ENCODE data around the gene PFDN5. TPM values are rescaled to one million over a fixed set of nuclear protein-coding genes. Genes with fewer than 3 reads are reported as not detected.

Gene PFDN5
- polyA plus RNA-seq (2012; ENCODE audit: insufficient read depth, insufficient read length): 698 TPM

DNA sequence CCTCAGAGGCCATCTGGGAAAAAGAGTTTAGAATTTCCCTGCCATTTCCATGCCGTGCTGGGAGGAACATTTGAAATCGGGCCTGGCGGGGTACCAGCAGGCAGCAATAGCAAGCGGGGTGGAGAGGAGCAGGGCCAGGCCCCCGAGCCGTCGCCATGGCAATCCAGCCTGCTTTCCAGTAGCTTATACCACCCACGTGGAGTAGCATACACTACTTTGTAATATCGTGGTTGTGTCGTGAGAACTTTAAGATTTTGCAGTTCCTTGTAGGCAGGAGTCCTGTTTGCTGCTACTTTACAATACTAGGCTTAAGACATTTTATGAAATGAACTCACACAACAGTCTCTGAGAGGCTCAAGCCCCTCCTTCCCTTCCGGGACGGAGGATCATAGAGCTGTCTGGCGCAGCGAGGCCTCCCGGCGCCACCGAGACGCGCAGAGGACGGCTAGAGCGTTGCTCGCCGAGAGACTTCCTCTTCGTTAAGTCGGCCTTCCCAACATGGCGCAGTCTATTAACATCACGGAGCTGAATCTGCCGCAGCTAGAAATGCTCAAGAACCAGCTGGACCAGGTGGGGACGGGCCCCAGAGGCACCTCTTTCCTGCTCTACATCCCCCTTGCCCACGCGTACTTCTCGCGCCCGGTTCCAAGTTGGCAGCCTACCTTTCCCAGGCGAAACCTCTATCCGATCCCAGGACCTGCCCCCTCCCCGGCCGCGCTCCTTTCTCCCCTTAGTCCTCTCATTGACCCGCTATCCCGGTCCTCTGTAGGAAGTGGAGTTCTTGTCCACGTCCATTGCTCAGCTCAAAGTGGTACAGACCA, at the start of gene PFDN5:
PFDN5 (plus strand) TSS at position 473 of the 821 bp plus-strand sequence; CDS start at position 499, 26 bp downstream.
- peak within 1 kb of the TSS; percentile 100 for H3K4me3 ChIP-seq (ENCODE audit: low read length)
- DNase-seq (ENCODE audit: low read depth, low spot score): peak; percentile 91

DNA sequence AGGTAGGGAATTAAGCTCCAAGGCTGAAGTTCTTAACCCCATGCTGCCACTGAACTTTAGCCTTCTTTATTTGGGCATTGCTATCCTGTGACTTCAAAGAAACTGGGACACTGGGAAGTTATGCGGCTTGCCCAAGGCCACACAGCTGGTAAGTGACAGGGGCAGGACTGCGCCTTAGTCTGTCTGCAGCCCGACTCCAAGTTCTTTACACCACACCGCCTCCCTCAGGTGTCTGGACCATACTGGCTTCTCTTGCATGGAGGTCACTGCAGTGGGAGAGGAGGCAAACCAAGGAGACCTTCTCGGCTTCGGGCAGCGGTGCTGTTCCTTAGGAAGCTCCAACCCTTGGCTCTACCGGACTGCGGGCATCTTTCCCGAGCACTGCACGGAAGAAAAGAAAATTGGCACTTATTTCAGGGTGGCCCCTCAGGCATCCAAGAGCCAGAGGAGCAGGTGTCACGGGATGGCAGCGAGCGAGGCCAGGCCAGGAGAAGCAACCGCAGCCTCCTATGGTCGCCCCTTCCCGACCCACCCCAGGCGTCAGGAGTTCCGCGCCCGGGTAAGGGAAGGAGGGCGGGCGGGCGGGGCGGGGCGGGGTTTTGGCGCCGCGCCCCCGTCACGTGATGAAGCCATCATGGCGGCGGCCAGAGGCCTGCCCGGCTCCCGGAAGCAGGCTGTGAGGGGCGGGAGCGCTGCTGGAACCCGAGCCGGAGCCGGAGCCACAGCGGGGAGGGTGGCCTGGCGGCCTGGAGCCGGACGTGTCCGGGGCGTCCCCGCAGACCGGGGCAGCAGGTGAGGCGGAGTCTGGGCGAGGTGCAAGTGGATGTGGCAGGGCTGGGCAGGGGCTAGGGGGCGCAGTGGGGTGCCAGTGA, 43.6 kb upstream of the PFDN5 start:
- H3K4me3 ChIP-seq (ENCODE audit: low read length): peak overlapping the region; percentile 97
- no peak for DNase-seq (ENCODE audit: low read depth, low spot score)

DNA sequence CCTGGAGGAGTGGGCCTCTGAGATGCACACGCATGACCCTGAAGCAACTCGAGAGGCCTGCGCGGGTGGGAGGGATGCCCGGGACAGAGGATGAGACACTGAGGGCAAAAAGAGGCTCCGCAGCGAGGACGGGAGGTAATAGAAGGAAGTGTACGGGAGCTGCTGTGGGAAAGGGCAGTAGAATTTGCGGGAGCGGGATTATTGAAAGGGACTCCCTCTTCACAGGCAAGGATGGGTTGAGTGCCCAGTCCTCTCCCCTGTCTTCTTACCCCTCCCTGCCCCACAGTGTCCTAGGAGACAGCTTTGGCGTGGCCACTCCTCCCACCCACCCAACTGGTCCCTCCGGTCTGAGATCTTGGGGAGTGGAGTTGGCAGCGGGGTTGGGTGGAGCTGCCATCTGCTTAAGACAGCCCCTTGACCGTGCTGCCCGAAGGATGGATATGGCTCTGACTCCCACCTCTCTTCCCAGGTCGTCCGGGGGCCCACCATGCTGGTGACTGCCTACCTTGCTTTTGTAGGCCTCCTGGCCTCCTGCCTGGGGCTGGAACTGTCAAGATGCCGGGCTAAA, 42.9 kb upstream of the PFDN5 start:
- H3K4me3 ChIP-seq (ENCODE audit: low read length): peak overlapping the region; percentile 97
- no peak for DNase-seq (ENCODE audit: low read depth, low spot score)

DNA sequence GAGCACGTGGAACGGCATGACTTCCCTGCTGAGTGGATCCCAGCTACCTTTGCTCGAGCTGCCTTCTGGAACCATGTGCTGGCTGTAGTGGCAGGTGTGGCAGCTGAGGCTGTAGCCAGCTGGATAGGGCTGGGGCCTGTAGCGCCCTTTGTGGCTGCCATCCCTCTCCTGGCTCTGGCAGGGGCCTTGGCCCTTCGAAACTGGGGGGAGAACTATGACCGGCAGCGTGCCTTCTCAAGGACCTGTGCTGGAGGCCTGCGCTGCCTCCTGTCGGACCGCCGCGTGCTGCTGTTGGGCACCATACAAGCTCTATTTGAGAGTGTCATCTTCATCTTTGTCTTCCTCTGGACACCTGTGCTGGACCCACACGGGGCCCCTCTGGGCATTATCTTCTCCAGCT, 42.0 kb upstream of the PFDN5 start:
- no peak for DNase-seq (ENCODE audit: low read depth, low spot score)
- H3K4me3 ChIP-seq (ENCODE audit: low read length): peak overlapping the region; percentile 97

DNA sequence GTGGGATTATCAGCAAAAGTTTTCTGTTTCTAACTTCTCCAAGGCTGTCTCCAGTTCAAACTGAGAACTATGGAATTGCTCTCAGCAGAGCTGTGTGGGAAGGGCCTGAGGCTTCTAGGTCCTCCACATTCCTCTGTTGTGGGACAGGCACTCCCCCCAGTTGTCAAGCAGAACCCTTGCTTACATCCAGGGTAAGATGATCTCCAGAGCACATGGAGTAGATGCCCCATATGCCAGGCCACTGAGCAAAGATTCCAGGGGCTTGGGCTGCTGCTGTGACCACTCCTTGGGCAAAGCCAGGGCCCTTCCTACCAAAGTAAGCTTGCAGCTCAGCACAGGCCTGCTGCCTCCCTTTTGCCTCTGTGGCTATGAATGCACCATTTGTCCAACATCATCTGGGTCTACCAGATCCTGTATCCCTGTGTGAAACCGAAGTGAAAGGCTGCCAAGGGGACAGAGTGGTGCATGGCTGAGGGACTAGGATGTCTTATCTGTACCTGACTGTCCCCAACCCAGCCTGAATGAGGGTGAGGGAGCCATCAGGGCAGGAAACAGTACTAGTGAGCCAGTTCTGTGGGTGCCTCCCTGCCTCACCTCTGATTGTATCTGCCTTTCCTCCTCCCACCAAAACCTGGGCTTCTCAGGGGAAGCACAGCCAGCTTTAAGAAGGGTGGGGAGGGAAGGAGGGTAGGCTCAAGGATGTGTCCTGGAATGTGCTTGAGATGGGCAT, 40.4 kb upstream of the PFDN5 start:
- no peak overlapping the region for H3K4me3 ChIP-seq (ENCODE audit: low read length)
- DNase-seq (ENCODE audit: low read depth, low spot score): no peak

DNA sequence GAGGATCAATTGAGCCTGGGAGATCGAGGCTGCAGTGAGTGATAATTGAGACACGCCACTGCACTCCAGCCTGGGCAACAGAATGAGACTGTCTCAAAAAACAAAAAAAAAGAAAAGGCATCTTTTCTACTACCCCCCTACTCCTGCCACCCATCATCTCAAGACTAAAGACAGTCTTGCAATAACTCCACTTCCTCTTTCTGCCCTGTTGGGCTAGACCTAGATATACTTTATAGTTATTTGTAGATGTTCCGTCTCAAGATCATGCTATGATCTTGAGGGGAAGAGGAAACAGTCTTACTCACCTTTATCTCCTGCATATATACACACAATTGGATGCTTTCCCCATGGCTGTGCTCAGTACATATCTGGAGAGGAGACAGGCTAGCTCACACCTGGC, 39.3 kb upstream of the PFDN5 start:
- DNase-seq (ENCODE audit: low read depth, low spot score): no peak
- H3K4me3 ChIP-seq (ENCODE audit: low read length): no peak overlapping the region

DNA sequence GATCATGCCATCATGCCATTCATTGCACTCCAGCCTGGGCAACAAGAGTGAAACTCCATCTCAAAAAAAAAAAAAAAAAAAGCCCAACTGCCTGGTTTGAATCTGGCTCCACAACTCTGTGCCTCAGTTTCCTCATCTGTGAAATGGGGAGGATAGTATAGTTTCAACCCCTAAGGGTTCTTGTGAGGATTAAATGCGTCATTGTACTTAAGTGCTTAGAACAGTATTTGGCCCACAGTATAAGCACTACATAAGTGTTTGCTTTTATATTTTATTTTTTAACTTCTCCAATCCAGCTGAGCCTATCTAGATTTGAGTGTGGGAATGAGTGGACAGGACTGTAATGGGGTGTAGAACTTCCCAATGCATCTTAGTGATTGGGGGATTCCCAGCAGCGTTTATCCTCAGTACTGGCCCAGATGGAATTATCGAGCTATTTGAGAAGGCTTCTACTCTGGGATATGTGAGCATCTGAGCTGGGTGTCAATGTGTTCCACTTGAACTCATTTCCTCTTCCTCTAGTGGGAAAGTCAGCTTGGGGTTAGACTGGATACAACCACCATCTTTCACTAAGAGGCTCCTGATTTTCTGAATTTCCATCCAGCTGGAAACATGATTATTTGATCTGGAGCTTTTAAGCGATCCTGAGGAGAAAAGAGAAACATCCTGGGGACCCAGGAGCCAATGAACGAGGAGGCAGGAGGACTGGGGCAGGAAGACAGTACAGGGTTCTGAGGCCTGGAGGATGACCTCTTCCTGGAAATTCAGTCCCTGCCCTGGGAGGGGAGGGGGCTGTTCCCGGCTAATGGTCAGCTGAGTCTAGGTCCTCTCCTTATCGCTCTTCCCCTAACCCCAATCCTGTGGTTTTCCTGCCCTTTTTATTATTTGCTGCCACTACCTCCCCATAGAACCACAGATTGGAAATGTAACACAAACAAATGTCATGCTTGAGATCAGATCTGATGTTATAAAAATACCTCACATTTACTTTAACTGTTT, 36.5 kb upstream of the PFDN5 start:
- no peak overlapping the region for H3K4me3 ChIP-seq (ENCODE audit: low read length)
- no peak for DNase-seq (ENCODE audit: low read depth, low spot score)

DNA sequence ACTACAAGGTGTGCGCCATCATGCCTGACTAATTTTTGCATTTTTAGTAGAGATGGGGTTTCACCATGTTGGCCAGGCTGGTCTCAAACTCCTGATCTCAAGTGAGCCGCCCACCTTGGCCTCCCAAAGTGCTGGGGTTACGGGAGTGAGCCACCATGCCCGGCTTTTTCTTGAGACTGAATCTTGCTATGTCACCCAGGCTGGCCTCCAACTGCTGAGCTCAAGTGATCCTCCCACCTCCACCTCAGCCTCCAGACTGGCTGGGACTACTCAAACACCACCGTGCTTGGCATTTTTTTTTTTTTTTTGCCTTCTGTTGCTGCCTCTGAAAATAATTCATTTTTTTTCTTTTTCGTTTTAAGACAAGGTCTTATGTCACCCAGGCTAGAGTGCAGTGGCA, 35.5 kb upstream of the PFDN5 start:
- no peak for DNase-seq (ENCODE audit: low read depth, low spot score)
- H3K4me3 ChIP-seq (ENCODE audit: low read length): no peak overlapping the region

DNA sequence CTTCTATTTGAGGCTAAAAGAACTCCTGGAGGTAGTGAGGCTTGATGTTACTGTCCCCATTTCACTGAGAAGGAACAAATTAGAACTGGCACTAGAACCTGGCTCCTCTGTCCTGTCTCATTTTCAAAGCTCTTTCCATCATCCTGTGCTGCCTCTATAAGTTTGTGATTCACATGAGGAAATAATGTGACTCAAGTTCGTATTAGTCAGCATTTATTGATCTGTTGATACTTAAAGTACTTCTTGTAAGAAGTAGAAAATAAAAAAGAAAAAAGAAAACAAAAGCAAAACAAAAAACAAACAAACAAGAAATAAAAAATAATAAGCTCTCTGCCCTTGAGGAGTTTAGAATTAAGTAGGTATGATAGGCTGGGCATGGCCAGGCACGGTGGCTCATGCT, 29.6 kb upstream of the PFDN5 start:
- no peak for DNase-seq (ENCODE audit: low read depth, low spot score)
- no peak overlapping the region for H3K4me3 ChIP-seq (ENCODE audit: low read length)

DNA sequence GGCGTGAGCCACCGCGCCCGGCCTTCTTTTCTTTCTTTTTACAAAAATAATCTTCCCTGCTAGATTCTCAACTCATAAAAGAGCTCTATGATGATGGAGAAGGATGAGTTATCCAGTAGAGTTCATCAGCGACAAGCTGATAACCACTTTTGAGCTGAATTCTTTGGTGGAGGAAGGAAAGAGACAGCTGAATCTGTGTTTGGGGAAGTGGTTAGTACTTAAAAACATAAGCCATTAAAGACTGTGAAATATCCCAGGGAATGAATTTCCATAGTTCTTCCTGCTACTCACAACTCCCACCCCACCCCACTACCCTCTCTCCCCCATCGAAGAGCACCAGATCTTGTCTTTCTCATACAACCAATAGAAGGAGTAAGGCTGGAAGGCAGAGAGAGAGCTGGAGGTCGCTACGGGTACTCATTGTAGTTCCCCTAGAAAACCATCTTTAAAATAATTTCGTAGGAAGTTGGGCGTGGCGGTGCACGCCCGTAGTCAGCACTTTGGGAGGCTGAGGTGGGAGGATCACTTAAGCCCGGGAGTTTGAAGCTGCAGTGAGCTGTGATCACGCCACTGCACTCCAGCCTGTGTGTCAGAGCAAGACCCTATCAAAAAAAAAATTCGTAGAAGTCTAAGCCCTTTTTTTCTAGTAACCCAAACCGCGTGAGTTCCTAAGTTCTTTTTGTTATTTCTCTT, 27.9 kb upstream of the PFDN5 start:
- DNase-seq (ENCODE audit: low read depth, low spot score): no peak
- peak overlapping the region; percentile 95 for H3K4me3 ChIP-seq (ENCODE audit: low read length)

DNA sequence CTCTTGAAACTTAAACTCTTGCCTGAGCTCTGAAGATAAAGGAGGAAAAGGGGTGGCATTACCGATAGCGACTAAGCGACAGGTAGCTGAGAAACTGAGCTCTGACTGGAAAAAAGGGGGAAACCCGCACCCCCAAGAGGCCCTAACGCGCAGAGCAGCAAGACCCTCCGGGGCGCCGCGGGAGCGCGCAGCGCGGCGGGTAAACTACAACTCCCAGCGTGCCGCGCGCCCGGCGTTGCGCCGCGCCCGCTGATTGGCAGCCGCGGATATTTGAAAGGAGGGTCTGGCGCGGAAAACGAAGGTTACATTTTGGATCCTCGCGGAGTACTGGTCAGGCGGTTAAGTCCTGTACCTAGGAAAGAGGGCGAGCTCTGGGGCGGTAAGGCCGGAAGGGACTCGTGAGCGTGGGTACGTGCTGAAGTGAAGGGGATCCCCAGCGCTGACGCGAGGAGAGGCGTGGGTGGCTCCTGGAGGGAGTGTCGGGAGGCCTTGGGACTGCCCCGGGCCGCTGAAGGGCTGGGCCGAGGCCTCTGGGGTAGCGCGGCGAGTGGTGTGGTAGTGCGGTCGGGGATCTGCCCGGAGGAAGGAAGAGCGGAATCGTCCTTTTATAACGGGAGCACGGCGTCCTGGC, 27.2 kb upstream of the PFDN5 start, which contains the start of gene ESPL1:
ESPL1 (plus strand) TSS at position 301 of the 631 bp plus-strand sequence. CDS start 468 bp downstream, outside the sequence.
- peak; percentile 91 for DNase-seq (ENCODE audit: low read depth, low spot score)
- H3K4me3 ChIP-seq (ENCODE audit: low read length): peak within 1 kb of the TSS; percentile 95

DNA sequence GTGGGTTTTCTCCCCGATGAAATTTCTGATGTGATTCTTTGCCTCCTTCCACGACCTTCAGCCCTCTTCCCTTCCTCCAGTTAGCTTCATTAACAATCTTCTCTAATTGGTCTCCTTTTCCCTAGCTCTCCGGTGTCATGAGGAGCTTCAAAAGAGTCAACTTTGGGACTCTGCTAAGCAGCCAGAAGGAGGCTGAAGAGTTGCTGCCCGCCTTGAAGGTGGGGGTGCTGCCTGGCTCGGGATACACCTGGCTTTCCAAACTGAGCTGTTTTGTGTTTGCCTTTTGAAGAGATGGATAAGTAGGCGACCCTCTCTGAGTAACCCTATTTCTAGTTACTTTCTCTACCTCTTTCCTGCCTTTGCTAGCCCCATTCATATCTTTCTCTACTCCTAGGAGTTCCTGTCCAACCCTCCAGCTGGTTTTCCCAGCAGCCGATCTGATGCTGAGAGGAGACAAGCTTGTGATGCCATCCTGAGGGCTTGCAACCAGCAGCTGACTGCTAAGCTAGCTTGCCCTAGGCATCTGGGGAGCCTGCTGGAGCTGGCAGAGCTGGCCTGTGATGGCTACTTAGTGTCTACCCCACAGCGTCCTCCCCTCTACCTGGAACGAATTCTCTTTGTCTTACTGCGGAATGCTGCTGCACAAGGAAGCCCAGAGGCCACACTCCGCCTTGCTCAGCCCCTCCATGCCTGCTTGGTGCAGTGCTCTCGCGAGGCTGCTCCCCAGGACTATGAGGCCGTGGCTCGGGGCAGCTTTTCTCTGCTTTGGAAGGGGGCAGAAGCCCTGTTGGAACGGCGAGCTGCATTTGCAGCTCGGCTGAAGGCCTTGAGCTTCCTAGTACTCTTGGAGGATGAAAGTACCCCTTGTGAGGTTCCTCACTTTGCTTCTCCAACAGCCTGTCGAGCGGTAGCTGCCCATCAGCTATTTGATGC, 26.4 kb upstream of the PFDN5 start:
- DNase-seq (ENCODE audit: low read depth, low spot score): no peak
- peak overlapping the region; percentile 95 for H3K4me3 ChIP-seq (ENCODE audit: low read length)

DNA sequence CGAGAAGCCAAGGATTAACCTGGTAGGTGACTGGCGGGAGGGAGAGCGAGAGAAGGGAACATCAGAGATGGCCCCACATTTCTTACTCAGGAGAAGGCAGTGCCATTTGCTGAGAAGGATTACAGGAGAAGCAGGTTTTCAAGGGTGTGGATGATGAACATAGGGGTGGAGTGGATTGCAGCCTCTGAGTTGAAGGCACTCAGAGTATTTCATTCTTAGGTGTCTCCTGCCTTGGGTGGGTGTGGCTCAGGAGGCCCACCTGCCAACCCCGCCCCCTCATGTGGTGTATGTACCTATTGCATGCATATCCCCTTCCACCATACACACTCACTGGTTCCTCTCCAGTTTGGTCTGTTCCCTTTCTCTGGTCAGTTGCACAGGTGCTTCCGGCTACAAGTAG, 20.9 kb upstream of the PFDN5 start:
- H3K4me3 ChIP-seq (ENCODE audit: low read length): no peak overlapping the region
- DNase-seq (ENCODE audit: low read depth, low spot score): no peak

DNA sequence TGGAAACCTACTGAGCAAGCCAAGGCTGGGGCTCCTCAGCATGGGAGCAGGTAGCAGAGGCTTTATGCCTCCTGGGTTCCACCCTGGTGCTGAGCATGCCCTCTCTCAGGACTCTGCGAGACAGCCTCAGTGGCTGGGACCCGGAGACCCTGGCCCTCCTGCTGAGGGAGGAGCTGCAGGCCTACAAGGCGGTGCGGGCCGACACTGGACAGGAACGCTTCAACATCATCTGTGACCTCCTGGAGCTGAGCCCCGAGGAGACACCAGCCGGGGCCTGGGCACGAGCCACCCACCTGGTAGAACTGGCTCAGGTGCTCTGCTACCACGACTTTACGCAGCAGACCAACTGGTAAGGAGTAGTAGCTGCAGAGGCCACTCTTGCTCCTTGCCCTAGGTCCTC, 18.8 kb upstream of the PFDN5 start:
- no peak overlapping the region for H3K4me3 ChIP-seq (ENCODE audit: low read length)
- DNase-seq (ENCODE audit: low read depth, low spot score): no peak

DNA sequence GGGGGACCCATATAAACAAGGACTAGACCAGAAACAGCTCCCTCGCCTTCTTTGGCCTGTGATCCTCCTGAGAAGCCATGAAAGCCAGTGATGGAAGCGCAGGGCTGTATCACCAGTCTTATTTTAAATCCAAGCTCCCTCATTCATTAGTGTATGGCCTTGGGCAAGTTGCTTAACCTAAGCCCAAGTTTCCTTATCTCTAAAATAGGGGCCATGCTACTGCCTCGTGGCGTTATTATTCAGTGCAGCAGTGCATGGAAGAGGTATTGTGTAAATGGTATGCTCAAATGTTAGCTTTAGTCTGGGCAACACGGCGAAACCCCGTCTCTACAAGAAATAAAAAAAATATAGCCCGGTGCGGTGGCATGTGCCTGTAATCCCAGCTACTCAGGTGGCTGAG, 17.4 kb upstream of the PFDN5 start:
- DNase-seq (ENCODE audit: low read depth, low spot score): no peak
- H3K4me3 ChIP-seq (ENCODE audit: low read length): no peak overlapping the region

DNA sequence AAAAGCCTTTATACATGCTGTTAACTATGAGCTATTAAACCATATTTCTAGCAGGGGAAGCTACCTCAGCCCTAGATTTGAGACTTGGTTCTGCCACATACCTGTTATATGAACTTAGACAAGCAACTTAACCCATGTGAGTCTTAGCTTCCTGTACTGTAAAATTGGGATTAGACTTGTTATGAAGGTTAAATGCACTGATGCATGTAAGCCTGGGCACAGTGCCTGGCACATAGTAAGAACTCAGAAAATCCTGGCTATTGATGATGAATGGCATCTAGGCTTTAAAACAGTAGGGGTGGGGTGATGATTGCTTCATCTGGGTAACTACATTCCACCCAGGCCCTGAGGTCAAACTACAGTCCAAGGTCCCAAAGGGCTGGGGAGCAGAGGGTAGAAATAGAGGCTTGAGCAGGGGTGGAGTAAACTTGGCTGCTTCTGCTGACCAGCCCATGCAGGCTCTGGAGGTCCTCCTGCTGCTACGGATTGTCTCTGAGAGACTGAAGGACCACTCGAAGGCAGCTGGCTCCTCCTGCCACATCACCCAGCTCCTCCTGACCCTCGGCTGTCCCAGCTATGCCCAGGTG, 16.0 kb upstream of the PFDN5 start:
- DNase-seq (ENCODE audit: low read depth, low spot score): no peak
- H3K4me3 ChIP-seq (ENCODE audit: low read length): no peak overlapping the region
